HCT116 (cell line): ENCODE results near the gene ALDH1A2.

Experiments
- CTCF ChIP-seq, 3 experiments: fragments of 200-600 bp in 1 of 3; sonication (generic) in 1 of 3; IDR thresholded peaks in 2 of 3; conservative IDR thresholded peaks in 1 of 3; 2 replicates each; pipeline ENCODE4 v1.5.1; 2012 to 2017; ENCODE audit warnings: low read depth in 2 of 3, low read length in 2 of 3, antibody characterized with exemption in 1 of 3, borderline replicate concordance in 1 of 3, control low read depth in 1 of 3, mild to moderate bottlenecking in 1 of 3, mixed read lengths in 1 of 3, mixed run types in 1 of 3, moderate library complexity in 1 of 3; ENCODE audit not compliant: insufficient read depth in 1 of 3
- EZH2 ChIP-seq: fragments of 200-600 bp; sonication (generic); IDR thresholded peaks from 2 replicates; pipeline ENCODE4 v1.6.1; 2017; ENCODE audit warnings: antibody characterized with exemption, mixed run types
- FOSL1 ChIP-seq: IDR thresholded peaks from 2 replicates; pipeline ENCODE4 v1.6.1; 2012; ENCODE audit warnings: low read depth
- JUND ChIP-seq: IDR thresholded peaks from 2 replicates; pipeline ENCODE4 v1.6.1; 2012
- MAX ChIP-seq: IDR thresholded peaks from 2 replicates; pipeline ENCODE4 v1.6.1; 2012
- POLR2A ChIP-seq: IDR thresholded peaks from 2 replicates; pipeline ENCODE4 v1.7.0; 2011; ENCODE audit warnings: borderline replicate concordance; ENCODE audit not compliant: insufficient read depth, insufficient read length; ENCODE audit errors: extremely low read depth
- POLR2AphosphoS5 ChIP-seq: IDR thresholded peaks from 2 replicates; pipeline ENCODE4 v1.6.1; 2011; ENCODE audit warnings: mild to moderate bottlenecking, low read depth, low read length, moderate library complexity
- REST ChIP-seq: IDR thresholded peaks from 2 replicates; pipeline ENCODE4 v1.6.1; 2012; ENCODE audit warnings: low read depth
- SP1 ChIP-seq: IDR thresholded peaks from 2 replicates; pipeline ENCODE4 v1.6.1; 2012; ENCODE audit warnings: low read depth
- YY1 ChIP-seq: IDR thresholded peaks from 2 replicates; pipeline ENCODE4 v1.6.1; 2011; ENCODE audit warnings: low read length, low read depth, moderate library complexity, mild to moderate bottlenecking; ENCODE audit not compliant: insufficient replicate concordance; ENCODE audit errors: extremely low read depth
- ZBTB33 ChIP-seq: IDR thresholded peaks from 2 replicates; pipeline ENCODE4 v1.6.1; 2011; ENCODE audit warnings: mild to moderate bottlenecking, low read length, moderate library complexity; ENCODE audit not compliant: insufficient replicate concordance; ENCODE audit errors: extremely low read depth
- ZNF274 ChIP-seq: fragments of 200-500 bp; sonication (Bioruptor generic); IDR thresholded peaks from 2 replicates; pipeline ENCODE4 v1.6.1; 2014; ENCODE audit warnings: mild to moderate bottlenecking, low read depth, low read length, inconsistent platforms

- TF ChIP-seq POLR2AphosphoS5 (no peak), CTCF (IDR thresholded peaks at IDR 0.05 in 2 of 3, conservative IDR thresholded peaks at IDR 0.05 in 1 of 3; ENCODE audit: borderline replicate concordance in 1 of 3, insufficient read depth in 1 of 3, low read depth in 2 of 3, low read length in 2 of 3) (no peak), SP1 (no peak), REST (no peak), ZBTB33 (no peak), EZH2 (no peak), POLR2A (no peak), FOSL1 (no peak), YY1 (no peak), ZNF274 (no peak), JUND (no peak), MAX (no peak)
Measured at GRCh38 chr15:58064082-58064979, 1.2 kb downstream of the ALDH1A2 start.
